ENCODE results near the gene NKX2-4. TPM values are rescaled to one million over a fixed set of nuclear protein-coding genes. Genes with fewer than 3 reads are reported as not detected.
"Not testable (repeated sequence)": the region's sequence is repeated elsewhere in the genome, so short reads cannot be mapped to it uniquely, and the experiment has no call there.

Gene NKX2-4
- total RNA-seq, 1 donor from 2014 or later, result not detected

DNA sequence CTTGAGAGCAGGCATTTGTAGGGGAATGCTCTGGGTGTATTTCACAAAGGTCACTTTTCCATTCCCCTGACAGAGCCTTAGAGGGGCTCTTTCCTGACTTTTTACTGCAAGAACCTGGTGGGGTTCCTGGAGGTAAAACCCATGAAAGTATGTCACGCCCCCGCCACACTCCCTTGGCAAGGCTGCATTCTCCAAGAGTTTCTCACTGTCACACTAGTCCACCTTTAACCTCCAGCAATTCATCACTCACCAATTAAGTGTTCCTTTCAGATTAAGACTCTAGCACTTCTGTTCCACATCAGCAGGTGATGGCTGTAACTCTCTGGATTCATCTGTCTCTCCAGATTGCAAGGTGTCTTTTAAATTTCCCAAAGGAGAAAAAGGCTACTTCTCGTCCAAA lies 32.7 kb upstream of the NKX2-4 start:
- TF ChIP-seq, protein P1, sequence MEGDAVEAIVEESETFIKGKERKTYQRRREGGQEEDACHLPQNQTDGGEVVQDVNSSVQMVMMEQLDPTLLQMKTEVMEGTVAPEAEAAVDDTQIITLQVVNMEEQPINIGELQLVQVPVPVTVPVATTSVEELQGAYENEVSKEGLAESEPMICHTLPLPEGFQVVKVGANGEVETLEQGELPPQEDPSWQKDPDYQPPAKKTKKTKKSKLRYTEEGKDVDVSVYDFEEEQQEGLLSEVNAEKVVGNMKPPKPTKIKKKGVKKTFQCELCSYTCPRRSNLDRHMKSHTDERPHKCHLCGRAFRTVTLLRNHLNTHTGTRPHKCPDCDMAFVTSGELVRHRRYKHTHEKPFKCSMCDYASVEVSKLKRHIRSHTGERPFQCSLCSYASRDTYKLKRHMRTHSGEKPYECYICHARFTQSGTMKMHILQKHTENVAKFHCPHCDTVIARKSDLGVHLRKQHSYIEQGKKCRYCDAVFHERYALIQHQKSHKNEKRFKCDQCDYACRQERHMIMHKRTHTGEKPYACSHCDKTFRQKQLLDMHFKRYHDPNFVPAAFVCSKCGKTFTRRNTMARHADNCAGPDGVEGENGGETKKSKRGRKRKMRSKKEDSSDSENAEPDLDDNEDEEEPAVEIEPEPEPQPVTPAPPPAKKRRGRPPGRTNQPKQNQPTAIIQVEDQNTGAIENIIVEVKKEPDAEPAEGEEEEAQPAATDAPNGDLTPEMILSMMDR (conservative IDR thresholded peaks at IDR 0.05; ENCODE audit: low read depth, low read length), result no peak
- H3K4me3 ChIP-seq (ENCODE audit: low read depth, low read length), result no peak overlapping the region
- DNase-seq (ENCODE audit: low read depth), result no peak

GRCh38 chr20:21424846-21425245 lies 27.5 kb upstream of the NKX2-4 start:
- TF ChIP-seq, protein P1 (conservative IDR thresholded peaks at IDR 0.05; ENCODE audit: low read depth, low read length), result no peak
- DNase-seq (ENCODE audit: low read depth), result no peak
- H3K4me3 ChIP-seq (ENCODE audit: low read depth, low read length), result no peak overlapping the region

DNA sequence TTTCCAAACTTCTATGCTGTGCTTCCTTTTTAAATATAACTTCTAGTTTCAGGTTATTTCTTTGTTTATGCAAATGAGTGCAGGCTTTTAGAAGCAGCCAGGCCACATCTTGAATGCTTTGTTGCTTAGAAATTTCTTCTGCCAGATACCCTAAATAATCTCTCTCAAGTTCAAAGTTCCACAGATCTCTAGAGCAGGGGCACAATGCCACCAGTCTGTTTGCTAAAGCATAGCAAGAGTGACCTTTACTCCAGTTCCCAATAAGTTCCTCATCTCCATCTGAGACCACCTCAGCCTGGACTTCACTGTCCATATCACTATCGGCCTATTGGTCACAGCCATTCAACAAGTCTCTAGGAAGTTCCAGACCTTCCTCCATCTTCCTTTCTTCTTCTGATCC lies 26.4 kb upstream of the NKX2-4 start:
- H3K4me3 ChIP-seq (ENCODE audit: low read depth, low read length); DNase-seq (ENCODE audit: low read depth): not testable (repeated sequence)

GRCh38 chr20:21421601-21422236 lies 24.4 kb upstream of the NKX2-4 start:
- TF ChIP-seq, protein P1 (conservative IDR thresholded peaks at IDR 0.05; ENCODE audit: low read depth, low read length), result no peak
- no peak for DNase-seq (ENCODE audit: low read depth)
- no peak overlapping the region for H3K4me3 ChIP-seq (ENCODE audit: low read depth, low read length)

- DNase-seq (ENCODE audit: low read depth); H3K4me3 ChIP-seq (ENCODE audit: low read depth, low read length): not testable (repeated sequence)
Observed at GRCh38 chr20:21419147-21419546, 21.8 kb upstream of the NKX2-4 start.

GRCh38 chr20:21413996-21414395 lies 16.7 kb upstream of the NKX2-4 start:
- DNase-seq (ENCODE audit: low read depth); H3K4me3 ChIP-seq (ENCODE audit: low read depth, low read length): not testable (repeated sequence)

GRCh38 chr20:21411725-21412124 lies 14.4 kb upstream of the NKX2-4 start:
- TF ChIP-seq, protein P1 (conservative IDR thresholded peaks at IDR 0.05; ENCODE audit: low read depth, low read length), result no peak
- no peak for DNase-seq (ENCODE audit: low read depth)
- H3K4me3 ChIP-seq (ENCODE audit: low read depth, low read length), result no peak overlapping the region

DNA sequence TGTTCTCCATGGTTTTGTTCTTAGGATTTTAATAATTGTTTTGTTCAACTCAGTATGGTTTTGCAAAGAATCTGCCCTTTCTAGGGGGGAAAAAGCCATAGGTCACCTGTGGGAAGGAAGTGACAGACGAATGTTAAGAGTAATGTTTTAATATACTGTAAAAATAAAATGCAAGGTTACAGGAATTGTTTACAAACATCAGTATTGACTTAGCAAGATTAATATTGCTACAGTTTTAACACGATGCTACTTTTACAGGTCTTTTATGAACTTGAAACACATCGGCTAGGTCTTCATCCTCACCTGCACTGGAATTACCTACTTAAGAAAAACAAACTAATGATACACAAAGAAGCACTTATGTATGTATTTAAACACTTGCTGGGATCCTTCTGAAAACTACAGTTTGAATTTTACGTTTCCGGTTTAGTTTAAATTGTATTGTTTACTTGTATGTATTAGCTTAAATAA lies 1.7 kb upstream of the NKX2-4 start:
- no peak overlapping the region for H3K4me3 ChIP-seq (ENCODE audit: low read depth, low read length)
- DNase-seq (ENCODE audit: low read depth), result no peak
- TF ChIP-seq, protein P1 (conservative IDR thresholded peaks at IDR 0.05; ENCODE audit: low read depth, low read length), result no peak
